ENCODE measurements around the gene TTC9C. TPM values are rescaled to one million over a fixed set of nuclear protein-coding genes. Genes with fewer than 3 reads are reported as not detected.

TTC9C gene
- total and polyA plus RNA-seq, 2 donors = 34.9 to 37.8 TPM

Other genes starting within 250 kb of the TTC9C start
- gene AHNAK, start 181.7 kb upstream of the TTC9C start, total RNA-seq = 40.1 TPM
- gene AHNAK, start 181.7 kb upstream of the TTC9C start, polyA plus RNA-seq = 35.8 TPM
- 1,700 TPM for gene EEF1G, start 154.6 kb upstream of the TTC9C start, total RNA-seq
- gene EEF1G, start 154.6 kb upstream of the TTC9C start, polyA plus RNA-seq = 1,365 TPM
- 7.8 TPM for gene TUT1, start 137.0 kb upstream of the TTC9C start, total RNA-seq
- 25.3 TPM for gene TUT1, start 137.0 kb upstream of the TTC9C start, polyA plus RNA-seq
- 121 TPM for gene MTA2, start 126.6 kb upstream of the TTC9C start, total RNA-seq
- 79.3 TPM for gene MTA2, start 126.6 kb upstream of the TTC9C start, polyA plus RNA-seq
- 17.8 TPM for gene EML3, start 115.7 kb upstream of the TTC9C start, total RNA-seq
- gene EML3, start 115.7 kb upstream of the TTC9C start, polyA plus RNA-seq = 99.3 TPM
- gene ROM1, start 115.2 kb upstream of the TTC9C start, total RNA-seq = 1.7 TPM
- 7.6 TPM for gene ROM1, start 115.2 kb upstream of the TTC9C start, polyA plus RNA-seq
- gene B3GAT3, start 106.5 kb upstream of the TTC9C start, total RNA-seq = 29.4 TPM
- 72.2 TPM for gene B3GAT3, start 106.5 kb upstream of the TTC9C start, polyA plus RNA-seq
- gene GANAB, start 81.9 kb upstream of the TTC9C start, total RNA-seq = 95.9 TPM
- 98.4 TPM for gene GANAB, start 81.9 kb upstream of the TTC9C start, polyA plus RNA-seq
- 8.6 TPM for gene INTS5, start 75.2 kb upstream of the TTC9C start, total RNA-seq
- gene INTS5, start 75.2 kb upstream of the TTC9C start, polyA plus RNA-seq = 8.1 TPM
- 111 TPM for gene C11orf98, start 63.3 kb upstream of the TTC9C start, total RNA-seq
- gene C11orf98, start 63.3 kb upstream of the TTC9C start, polyA plus RNA-seq = 152 TPM
- 31.1 TPM for gene CSKMT, start 63.2 kb upstream of the TTC9C start, total RNA-seq
- gene CSKMT, start 63.2 kb upstream of the TTC9C start, polyA plus RNA-seq = 64.6 TPM
- 11.8 TPM for gene UQCC3, start 56.8 kb upstream of the TTC9C start, total RNA-seq
- 19.3 TPM for gene UQCC3, start 56.8 kb upstream of the TTC9C start, polyA plus RNA-seq
- 4.0 TPM for gene LBHD1, start 56.2 kb upstream of the TTC9C start, total RNA-seq
- 14.0 TPM for gene LBHD1, start 56.2 kb upstream of the TTC9C start, polyA plus RNA-seq
- gene UBXN1, start 49.4 kb upstream of the TTC9C start, total RNA-seq = 142 TPM
- gene UBXN1, start 49.4 kb upstream of the TTC9C start, polyA plus RNA-seq = 191 TPM
- gene LRRN4CL, start 39.0 kb upstream of the TTC9C start, total RNA-seq = 0.80 TPM
- gene LRRN4CL, start 39.0 kb upstream of the TTC9C start, polyA plus RNA-seq = 0.75 TPM
- 29.3 TPM for gene BSCL2, start 21.1 kb upstream of the TTC9C start, total RNA-seq
- gene BSCL2, start 21.1 kb upstream of the TTC9C start, polyA plus RNA-seq = 76.6 TPM
- gene GNG3, start 20.8 kb upstream of the TTC9C start, total RNA-seq = 0.05 TPM
- 0.41 TPM for gene GNG3, start 20.8 kb upstream of the TTC9C start, polyA plus RNA-seq
- gene HNRNPUL2, start 1.0 kb upstream of the TTC9C start, total RNA-seq = 7.7 TPM
- gene HNRNPUL2, start 1.0 kb upstream of the TTC9C start, polyA plus RNA-seq = 44.7 TPM
- 8.9 TPM for gene ZBTB3, start 25.7 kb downstream of the TTC9C start, total RNA-seq
- 7.7 TPM for gene ZBTB3, start 25.7 kb downstream of the TTC9C start, polyA plus RNA-seq
- gene POLR2G, start 33.1 kb downstream of the TTC9C start, total RNA-seq = 172 TPM
- gene POLR2G, start 33.1 kb downstream of the TTC9C start, polyA plus RNA-seq = 150 TPM
- gene TAF6L, start 42.9 kb downstream of the TTC9C start, total RNA-seq = 18.9 TPM
- gene TAF6L, start 42.9 kb downstream of the TTC9C start, polyA plus RNA-seq = 26.5 TPM
- gene TMEM179B, start 58.9 kb downstream of the TTC9C start, total RNA-seq = 36.5 TPM
- 58.2 TPM for gene TMEM179B, start 58.9 kb downstream of the TTC9C start, polyA plus RNA-seq
- 19.9 TPM for gene TMEM223, start 63.5 kb downstream of the TTC9C start, total RNA-seq
- 18.4 TPM for gene TMEM223, start 63.5 kb downstream of the TTC9C start, polyA plus RNA-seq
- gene NXF1, start 77.0 kb downstream of the TTC9C start, total RNA-seq = 34.4 TPM
- gene NXF1, start 77.0 kb downstream of the TTC9C start, polyA plus RNA-seq = 186 TPM
- 30.0 TPM for gene STX5, start 103.6 kb downstream of the TTC9C start, total RNA-seq
- gene STX5, start 103.6 kb downstream of the TTC9C start, polyA plus RNA-seq = 31.2 TPM
- not detected for gene TEX54, start 104.4 kb downstream of the TTC9C start, total RNA-seq
- gene TEX54, start 104.4 kb downstream of the TTC9C start, polyA plus RNA-seq = 1.3 TPM
- 71.2 TPM for gene WDR74, start 111.1 kb downstream of the TTC9C start, total RNA-seq
- gene WDR74, start 111.1 kb downstream of the TTC9C start, polyA plus RNA-seq = 57.2 TPM
- gene SLC3A2, start 152.4 kb downstream of the TTC9C start, total RNA-seq = 69.1 TPM
- 96.6 TPM for gene SLC3A2, start 152.4 kb downstream of the TTC9C start, polyA plus RNA-seq
- not detected for gene CHRM1, start 192.9 kb downstream of the TTC9C start, total RNA-seq
- gene CHRM1, start 192.9 kb downstream of the TTC9C start, polyA plus RNA-seq = 0.05 TPM

Measured in thymus (tissue), 2 donors.